AG04450 (cell line): ENCODE results near the gene BORCS8. TPM values are rescaled to one million over a fixed set of nuclear protein-coding genes. Genes with fewer than 3 reads are reported as not detected.

Experiments
- CTCF ChIA-PET: fragments of 300-600, 350-600 bp; formaldehyde crosslinking; extraction: SDS; loops from one replicate; lab custom pipeline; 2022; ENCODE audit warnings: antibody characterized with exemption, inconsistent platforms; lab: Charles Lee
- POLR2A ChIA-PET: fragments of 350-600 bp; formaldehyde crosslinking; extraction: SDS; loops from one replicate; lab custom pipeline; 2021; ENCODE audit warnings: antibody characterized with exemption, inconsistent platforms; lab: Yijun Ruan, JAX
- DNase-seq: peaks from one replicate; pipeline ENCODE4 v3.0.0-alpha.2; 2011; ENCODE audit warnings: low read depth, low spot score
- H3K27ac ChIP-seq: one replicate; pipeline ENCODE4 v1.5.1; 2012; ENCODE audit warnings: low read depth, low read length, control low read depth
- H3K27me3 ChIP-seq: one replicate; pipeline ENCODE4 v1.6.0; 2012; ENCODE audit warnings: low read length; ENCODE audit not compliant: control insufficient read depth, insufficient read depth
- H3K4me3 ChIP-seq: 2 replicates; pipeline ENCODE4 v1.5.1; 2011; ENCODE audit warnings: mild to moderate bottlenecking, low read depth, low read length, control low read depth
- H3K9me3 ChIP-seq: 2 replicates; pipeline ENCODE4 v1.5.1; 2012; ENCODE audit warnings: low read length; ENCODE audit not compliant: control insufficient read depth, insufficient read depth
- polyA plus RNA-seq: library from polyadenylated mRNA; depleted of rRNA; stranded (reverse); fragments of >200 nt; gene quantifications from 2 replicates; pipeline ENCODE4 v1.2.3, GENCODE V29; 2011
- TF ChIP-seq, protein P1 (sequence below): IDR thresholded peaks from 2 replicates; pipeline ENCODE4 v1.5.1; 2011; ENCODE audit warnings: low read depth, low read length, control low read depth, inconsistent platforms

BORCS8 gene
- polyA plus RNA-seq, 1 experiment = 16.6 TPM

DNA sequence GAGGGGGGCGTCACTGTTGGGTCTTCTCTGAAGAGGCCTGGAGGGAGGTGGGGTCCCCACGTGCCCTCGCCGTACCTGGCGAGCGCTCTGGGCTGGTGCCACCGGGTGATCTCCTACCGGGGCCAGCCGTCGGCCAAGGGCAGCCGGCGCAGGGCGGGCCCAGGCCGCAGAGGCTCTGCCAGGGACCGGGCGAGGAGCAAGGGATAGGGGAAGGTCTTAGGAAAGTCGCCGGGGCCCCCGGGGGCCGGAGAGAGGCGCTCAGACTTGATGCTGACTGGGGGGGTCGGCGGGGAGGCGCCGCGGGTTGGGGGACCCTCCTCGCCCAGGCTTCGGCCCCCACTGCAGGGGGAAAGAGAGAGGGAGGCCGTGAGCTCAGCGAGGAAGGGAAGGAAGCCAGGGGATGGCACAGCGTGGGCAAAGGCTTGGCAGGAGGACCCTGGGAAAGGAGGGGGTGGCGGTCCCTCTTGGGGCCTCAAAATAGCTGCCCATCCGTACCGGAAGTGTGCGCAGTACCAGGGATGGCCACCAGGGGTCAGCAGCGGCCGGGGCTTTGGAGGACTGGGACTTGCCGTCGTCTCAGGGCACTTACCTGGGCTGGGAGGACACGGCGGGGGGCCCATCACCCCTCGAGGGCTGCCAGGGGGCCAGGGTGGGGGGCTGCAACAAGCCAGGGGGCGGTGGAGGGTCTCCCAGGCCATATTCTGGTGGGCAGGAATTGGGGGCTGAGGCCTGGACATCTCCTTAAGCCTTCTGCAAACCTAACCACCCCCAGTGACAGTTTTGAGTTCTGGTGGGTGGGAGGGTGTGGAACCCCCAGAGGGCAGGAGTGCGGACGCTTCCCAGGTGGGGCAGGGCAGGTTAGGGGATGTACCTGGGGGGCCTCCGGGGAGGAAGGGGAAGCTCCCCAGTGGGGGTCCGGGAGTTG, 46.0 kb downstream of the BORCS8 start:
- TF ChIP-seq, protein P1, sequence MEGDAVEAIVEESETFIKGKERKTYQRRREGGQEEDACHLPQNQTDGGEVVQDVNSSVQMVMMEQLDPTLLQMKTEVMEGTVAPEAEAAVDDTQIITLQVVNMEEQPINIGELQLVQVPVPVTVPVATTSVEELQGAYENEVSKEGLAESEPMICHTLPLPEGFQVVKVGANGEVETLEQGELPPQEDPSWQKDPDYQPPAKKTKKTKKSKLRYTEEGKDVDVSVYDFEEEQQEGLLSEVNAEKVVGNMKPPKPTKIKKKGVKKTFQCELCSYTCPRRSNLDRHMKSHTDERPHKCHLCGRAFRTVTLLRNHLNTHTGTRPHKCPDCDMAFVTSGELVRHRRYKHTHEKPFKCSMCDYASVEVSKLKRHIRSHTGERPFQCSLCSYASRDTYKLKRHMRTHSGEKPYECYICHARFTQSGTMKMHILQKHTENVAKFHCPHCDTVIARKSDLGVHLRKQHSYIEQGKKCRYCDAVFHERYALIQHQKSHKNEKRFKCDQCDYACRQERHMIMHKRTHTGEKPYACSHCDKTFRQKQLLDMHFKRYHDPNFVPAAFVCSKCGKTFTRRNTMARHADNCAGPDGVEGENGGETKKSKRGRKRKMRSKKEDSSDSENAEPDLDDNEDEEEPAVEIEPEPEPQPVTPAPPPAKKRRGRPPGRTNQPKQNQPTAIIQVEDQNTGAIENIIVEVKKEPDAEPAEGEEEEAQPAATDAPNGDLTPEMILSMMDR = peak; percentile 91
- CTCF ChIA-PET = interaction anchor here (0.5 to 5.1 kb wide), 20 partner anchors 9 to 195 kb away, joined by 3 to 102 read pairs (median 3); partner anchors contain the start of genes BORCS8 and RFXANK
- peaks cover 4% of the 10 kb centered on the region for H3K27me3 ChIP-seq
- POLR2A ChIA-PET = interaction anchor here (0.6 to 1.0 kb wide), 3 partner anchors 29 to 57 kb away, joined by 3 to 4 read pairs (median 3); partner anchors contain the start of gene NR2C2AP
- no peaks in the 10 kb centered on the region; the same call in 1 of the 2 replicates for H3K9me3 ChIP-seq
- no peak overlapping the region for H3K4me3 ChIP-seq
- DNase-seq = peak; percentile 29
- no peak overlapping the region for H3K27ac ChIP-seq

DNA sequence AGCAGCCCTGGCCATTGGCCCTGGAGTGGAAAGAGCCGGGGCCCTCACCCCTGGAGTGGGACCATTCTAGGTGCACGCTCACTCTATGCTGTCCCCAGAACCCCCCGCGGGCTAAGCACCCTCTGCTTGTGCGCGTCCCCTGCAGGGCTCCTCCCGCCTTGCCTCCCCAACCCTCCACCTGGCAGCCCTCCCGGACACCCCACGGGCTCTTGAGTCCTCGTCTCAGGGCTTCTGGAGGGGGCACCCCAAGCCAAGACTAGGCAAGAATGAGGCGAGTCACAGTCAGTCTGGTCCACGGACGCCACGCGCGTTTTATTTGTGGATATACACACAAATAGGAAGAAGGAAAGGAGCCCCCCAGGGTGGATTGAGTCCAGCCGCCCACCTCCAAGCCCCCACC, 46.7 kb downstream of the BORCS8 start:
- Histone ChIP-seq H3K4me3 (no peak overlapping the region), H3K27ac (no peak overlapping the region), H3K9me3 (no peaks in the 10 kb centered on the region; the same call in 1 of the 2 replicates), H3K27me3 (peaks cover 4% of the 10 kb centered on the region)
- TF ChIP-seq, protein P1 = no peak
- DNase-seq = no peak
- CTCF ChIA-PET = interaction anchor here (0.6 to 5.1 kb wide), 17 partner anchors 8 to 195 kb away, joined by 3 to 102 read pairs (median 3); partner anchors contain the start of genes BORCS8 and RFXANK
- POLR2A ChIA-PET = interaction anchor here (0.6 to 1.0 kb wide), 3 partner anchors 29 to 58 kb away, joined by 3 to 4 read pairs (median 3); partner anchors contain the start of gene NR2C2AP

DNA sequence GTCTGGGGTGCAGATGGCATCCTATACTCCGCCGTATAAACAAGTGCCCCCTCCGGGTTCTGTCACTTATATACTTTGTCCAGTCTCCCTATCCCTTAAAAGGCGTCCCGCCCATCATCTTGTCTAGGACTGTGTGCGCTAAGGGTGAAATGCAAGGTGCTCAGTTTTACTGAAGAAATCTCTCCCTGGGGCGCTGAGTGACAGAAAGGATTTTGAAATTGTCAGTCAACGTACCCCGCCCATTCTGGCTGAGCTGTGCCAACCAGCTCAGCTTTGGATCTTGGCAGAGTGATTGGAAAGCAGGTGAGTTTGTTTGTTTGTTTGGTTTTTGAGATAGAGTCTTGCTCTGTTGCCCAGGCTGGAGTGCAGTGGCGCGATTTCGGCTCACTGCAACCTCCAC, 49.6 kb downstream of the BORCS8 start:
- DNase-seq = no peak
- Histone ChIP-seq H3K4me3 (no peak overlapping the region), H3K27me3 (peaks cover 4% of the 10 kb centered on the region), H3K27ac (no peak overlapping the region), H3K9me3 (peaks cover 3% of the 10 kb centered on the region; the same call in 1 of the 2 replicates)
- CTCF ChIA-PET = interaction anchor here (1.2 to 2.9 kb wide), 2 partner anchors 32 to 147 kb away, joined by 3 to 14 read pairs; no protein-coding TSS in a partner anchor
- TF ChIP-seq, protein P1 = no peak
- POLR2A ChIA-PET = no interaction called here

DNA sequence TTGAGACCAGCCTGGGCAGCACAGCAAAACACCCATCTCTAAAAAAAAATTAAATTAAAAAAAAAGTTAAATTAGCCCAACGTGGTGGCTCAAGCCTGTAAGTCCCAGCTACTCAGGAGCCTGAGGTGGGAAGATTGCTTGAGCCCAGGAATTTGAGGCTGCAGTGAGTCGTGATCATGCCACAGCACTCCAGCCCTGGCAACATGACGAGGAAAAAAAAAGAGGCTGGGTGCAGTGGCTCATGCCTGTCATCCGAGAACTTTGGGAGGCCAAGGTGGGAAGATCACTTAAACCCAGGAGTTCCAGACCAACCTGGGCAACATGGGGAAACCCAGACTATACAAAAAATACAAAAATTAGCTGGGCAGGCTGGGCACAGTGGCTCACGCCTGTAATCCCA, 51.5 kb downstream of the BORCS8 start:
- no peak overlapping the region for H3K27ac ChIP-seq
- POLR2A ChIA-PET = interaction anchor here (0.6 kb wide), 2 partner anchors 12 to 86 kb away, joined by 3 to 5 read pairs; no protein-coding TSS in a partner anchor
- TF ChIP-seq, protein P1 = no peak
- H3K27me3 ChIP-seq = peaks cover 4% of the 10 kb centered on the region
- no peak for DNase-seq
- peaks cover 3% of the 10 kb centered on the region; the same call in 1 of the 2 replicates for H3K9me3 ChIP-seq
- CTCF ChIA-PET = interaction anchor here (0.5 to 2.9 kb wide), 2 partner anchors 12 to 34 kb away, joined by 8 to 14 read pairs; no protein-coding TSS in a partner anchor
- no peak overlapping the region for H3K4me3 ChIP-seq
